IPS DF 4.7 (cell line): Measurements from ENCODE around the gene HMX1.

Source experiments
- DNase-seq: peaks from one replicate; pipeline ENCODE4 v3.0.0-alpha.2; 2013; ENCODE audit warnings: low spot score; ENCODE audit errors: extremely low read depth

Gene HMX1

GRCh38 chr4:8871417-8872401 lies at the start of gene HMX1:
Gene HMX1, minus strand, starts transcription at chr4:8871839. Its CDS starts 225 bp downstream, at chr4:8871614.
- no peak for DNase-seq

- DNase-seq = no peak
These were observed 49.3 kb upstream of the HMX1 start for GRCh38 chr4:8920969-8921368.

GRCh38 chr4:8920289-8920965 lies 48.8 kb upstream of the HMX1 start:
- DNase-seq = no peak

- DNase-seq = no peak
These were observed 48.1 kb upstream of the HMX1 start for GRCh38 chr4:8919651-8920288.

GRCh38 chr4:8917868-8918783 lies 46.5 kb upstream of the HMX1 start:
- no peak for DNase-seq

- DNase-seq = no peak
These were observed 45.7 kb upstream of the HMX1 start for GRCh38 chr4:8917321-8917811.

- DNase-seq = no peak
These were observed 45.3 kb upstream of the HMX1 start for GRCh38 chr4:8916906-8917305.

GRCh38 chr4:8916351-8916885 lies 44.8 kb upstream of the HMX1 start:
- no peak for DNase-seq

GRCh38 chr4:8915201-8916200 lies 43.9 kb upstream of the HMX1 start:
- no peak for DNase-seq

GRCh38 chr4:8914461-8915171 lies 43.0 kb upstream of the HMX1 start:
- DNase-seq = no peak

- no peak for DNase-seq
These were observed 42.3 kb upstream of the HMX1 start for GRCh38 chr4:8913858-8914460.

- no peak for DNase-seq
These were observed 41.6 kb upstream of the HMX1 start for GRCh38 chr4:8913121-8913857.

GRCh38 chr4:8912506-8912905 lies 40.9 kb upstream of the HMX1 start:
- no peak for DNase-seq

GRCh38 chr4:8912089-8912455 lies 40.4 kb upstream of the HMX1 start:
- DNase-seq = no peak

- DNase-seq = no peak
These were observed 39.9 kb upstream of the HMX1 start for GRCh38 chr4:8911316-8912088.

GRCh38 chr4:8910822-8911315 lies 39.2 kb upstream of the HMX1 start:
- DNase-seq = no peak
